Stimulated activated CD4-positive, alpha-beta T cell treated with anti-CD3 and anti-CD28 coated beads, TNF-alpha, amount 100 ng/mL, for 1 hour (primary cell): ENCODE results near the gene AOC2.
"Not testable (repeated sequence)": the region's sequence is repeated elsewhere in the genome, so short reads cannot be mapped to it uniquely, and the experiment has no call there.

ENCODE experiments used
- DNase-seq, 3 donors: peaks; one replicate each; pipeline ENCODE4 v3.0.0-alpha.2; 2020; ENCODE audit warnings: low read depth in 3 of 3, low spot score in 1 of 3

Gene AOC2

DNA sequence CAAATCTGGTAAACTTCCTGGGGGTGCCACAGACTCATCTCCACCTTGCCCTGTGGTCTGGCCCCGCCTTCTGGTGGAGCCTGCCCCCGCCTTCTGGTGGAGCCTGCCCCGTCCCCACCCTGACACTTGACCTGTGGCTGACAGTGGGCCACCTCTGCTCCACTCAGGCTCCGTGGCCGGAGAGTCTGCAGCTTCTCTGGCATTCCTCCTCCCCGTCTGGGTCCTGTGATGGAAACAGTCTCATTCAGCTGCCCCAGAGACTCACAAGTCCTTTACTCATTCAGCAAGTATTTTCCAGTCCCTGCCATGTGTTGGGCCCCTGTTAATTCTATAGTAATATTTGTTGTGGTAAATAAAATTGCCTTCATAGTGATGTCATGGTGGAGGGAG, 35.2 kb downstream of the AOC2 start:
- no peak for DNase-seq

DNA sequence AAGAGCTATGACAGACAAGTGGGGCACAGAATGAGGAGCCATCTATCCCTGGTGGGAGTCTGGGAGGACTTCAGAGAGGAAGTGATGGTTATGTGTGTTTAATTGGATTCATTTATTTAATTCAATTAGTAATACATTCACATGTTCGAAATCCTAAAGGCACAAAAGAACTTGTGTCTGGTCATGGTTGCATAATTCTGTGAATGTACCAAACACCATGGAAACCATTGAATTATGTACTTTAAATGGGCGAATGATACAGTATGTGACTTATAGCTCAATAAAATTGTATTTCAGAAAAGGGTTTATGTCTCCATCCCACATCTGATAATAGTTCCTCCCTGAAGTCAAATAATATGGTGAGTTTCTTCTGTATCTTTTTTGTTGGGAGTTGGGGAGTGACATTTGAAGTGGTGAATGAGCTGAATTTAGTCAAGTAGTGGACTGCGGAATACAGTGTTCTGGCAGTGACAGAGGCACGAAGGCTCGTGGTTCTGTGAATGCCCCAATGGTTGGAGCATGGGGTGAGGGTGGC, 36.5 kb downstream of the AOC2 start:
- DNase-seq, result no peak

DNA sequence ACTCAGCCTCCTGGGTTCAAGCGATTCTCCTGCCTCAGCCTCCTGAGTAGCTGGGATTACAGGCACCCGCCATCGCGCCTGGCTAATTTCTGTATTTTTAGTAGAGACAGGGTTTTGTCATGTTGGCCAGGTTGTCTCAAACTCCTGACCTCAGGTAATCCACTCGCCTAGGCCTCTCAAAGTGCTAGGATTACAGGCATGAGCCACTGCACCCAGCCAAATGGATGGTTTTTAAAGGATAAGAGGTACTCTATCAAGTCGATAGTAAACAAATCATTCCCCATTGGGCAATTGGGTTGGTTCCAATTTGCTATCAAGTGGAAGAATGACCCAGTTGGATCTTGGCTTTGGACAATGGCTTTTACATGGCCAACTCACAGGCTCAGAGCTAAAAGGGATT, 37.3 kb downstream of the AOC2 start:
- not testable (repeated sequence) for DNase-seq

DNA sequence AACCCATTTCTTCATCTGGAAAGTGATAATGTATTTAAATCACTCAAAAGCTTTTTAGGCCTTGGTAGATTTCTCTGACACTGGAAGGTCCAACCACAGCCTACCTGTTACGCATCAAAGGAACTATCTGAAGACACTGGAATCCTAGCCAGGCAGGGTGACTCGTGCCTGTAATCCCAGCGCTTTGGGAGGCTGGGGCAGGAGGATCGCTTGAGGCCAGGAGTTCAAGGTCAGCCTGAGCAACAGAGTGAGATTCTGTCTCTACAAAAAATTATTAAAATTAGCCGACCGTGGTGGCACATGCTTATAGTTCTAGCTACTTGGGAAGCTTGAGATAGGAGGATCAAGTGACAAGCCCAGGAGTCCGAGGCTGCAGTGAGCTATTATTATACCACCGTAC, 37.8 kb downstream of the AOC2 start:
- no peak for DNase-seq

DNA sequence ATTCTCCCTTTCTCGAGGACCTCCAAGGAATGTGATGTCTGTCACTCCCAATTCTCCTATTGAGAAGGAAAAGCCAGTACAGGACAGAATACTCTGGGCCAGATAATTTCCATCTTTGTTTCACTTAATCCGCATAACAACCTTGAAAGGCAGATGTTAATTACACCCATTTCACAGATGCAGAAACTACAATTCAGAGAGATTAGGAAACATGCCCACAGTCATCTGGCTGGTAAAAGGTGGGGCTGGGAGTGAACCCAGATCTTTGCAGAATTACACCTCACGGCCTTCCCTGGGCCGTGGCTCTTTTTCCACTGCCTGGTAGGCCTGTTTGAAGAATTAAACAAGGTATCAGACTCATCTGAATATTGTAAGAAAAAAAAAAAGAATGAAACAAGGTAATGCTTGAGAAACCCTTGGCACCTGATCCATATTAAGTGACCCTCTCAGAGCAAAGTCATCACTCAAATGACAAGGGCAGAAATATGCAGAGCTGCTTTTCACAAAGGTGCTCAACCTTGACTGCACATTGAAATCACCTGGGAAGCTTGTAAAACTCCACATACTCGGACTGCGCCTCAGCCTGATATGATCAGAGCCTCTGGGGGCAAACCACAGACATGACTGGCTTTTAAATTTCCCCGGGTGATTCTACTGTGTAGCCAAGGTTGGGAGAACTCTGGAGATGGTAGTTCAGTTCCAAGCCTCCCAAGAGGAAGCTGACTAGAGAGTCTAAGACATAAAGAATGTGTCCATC, 39.6 kb downstream of the AOC2 start:
- no peak for DNase-seq

DNA sequence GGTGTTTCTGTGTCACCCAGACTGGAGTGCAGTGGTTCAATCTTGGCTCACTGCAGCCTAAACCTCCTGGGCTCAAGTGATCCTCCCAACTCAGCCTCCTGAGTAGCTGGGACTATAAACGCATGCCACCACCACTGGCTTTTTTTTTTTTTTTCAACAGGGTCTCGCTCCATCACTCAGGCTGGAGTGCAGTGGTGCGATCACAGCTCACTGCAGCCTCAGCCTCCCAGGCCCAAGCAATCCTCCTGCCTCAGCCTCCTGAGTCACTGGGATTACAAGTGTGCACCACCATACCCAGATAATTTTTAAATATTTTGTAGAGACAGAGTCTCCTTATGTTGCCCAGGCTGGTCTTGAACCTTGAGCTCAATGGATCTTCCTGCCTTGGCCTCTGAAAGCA, 41.4 kb downstream of the AOC2 start:
- DNase-seq, result not testable (repeated sequence)

DNA sequence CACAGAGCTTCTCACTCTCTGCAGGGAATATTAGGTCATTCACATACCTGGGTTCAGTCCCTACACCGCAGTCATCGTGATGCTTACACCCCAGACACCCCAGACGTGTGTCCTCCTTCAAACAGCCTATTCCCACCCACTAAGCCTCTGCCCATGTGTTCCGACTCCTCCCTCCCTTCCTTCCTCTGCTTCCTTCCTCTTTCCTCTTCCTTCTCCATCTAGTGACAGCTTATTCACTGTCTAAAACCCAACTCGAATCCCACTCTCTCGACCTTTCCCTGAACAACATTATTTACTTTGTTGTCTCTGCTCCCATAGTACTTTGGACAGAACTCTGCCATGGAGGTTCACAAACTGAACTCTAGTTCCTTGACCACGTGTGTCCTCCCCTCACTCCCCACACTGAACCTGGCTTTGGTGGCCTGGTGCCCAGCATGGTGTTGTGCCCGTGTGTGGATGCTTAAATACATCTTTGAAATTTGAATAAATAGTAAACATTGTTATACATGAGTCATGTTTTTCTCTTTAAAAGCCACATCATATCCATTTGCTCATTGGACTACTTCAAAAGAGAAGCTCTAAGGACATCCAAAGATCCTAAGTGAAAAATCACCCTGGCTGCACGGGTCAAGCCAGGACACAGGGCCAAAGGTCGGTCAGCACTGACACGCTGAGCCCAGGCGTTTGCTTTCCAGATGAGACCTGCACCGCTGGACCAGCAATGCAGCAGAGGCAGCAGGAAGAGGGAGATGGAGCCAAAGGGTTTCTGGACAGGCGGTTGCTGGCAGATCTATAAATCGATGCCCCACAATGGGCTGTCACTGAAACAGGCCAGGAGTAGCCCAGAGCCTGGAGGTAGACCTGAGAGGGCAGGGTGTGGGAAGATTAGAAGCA, 42.1 kb downstream of the AOC2 start:
- DNase-seq, result no peak

DNA sequence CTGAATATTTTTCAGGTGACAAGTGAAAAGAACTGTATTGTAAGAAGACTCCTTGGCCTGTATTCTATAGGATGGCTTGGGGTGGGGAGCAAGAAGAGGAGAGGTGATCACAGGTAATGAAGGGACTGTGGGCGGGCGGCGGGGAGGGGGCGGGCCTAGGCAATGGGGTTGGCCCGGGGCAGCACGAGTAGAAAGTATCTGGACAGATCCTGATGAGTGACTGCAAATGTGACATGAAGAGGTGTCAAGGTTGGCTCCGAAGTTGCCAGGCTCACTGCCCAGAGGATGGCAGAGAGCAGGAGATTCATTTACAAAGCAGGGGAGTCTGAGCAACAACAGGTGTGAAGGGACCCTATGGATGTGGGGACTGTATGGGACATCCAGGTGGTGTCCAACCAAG, 45.4 kb downstream of the AOC2 start:
- DNase-seq, result no peak

DNA sequence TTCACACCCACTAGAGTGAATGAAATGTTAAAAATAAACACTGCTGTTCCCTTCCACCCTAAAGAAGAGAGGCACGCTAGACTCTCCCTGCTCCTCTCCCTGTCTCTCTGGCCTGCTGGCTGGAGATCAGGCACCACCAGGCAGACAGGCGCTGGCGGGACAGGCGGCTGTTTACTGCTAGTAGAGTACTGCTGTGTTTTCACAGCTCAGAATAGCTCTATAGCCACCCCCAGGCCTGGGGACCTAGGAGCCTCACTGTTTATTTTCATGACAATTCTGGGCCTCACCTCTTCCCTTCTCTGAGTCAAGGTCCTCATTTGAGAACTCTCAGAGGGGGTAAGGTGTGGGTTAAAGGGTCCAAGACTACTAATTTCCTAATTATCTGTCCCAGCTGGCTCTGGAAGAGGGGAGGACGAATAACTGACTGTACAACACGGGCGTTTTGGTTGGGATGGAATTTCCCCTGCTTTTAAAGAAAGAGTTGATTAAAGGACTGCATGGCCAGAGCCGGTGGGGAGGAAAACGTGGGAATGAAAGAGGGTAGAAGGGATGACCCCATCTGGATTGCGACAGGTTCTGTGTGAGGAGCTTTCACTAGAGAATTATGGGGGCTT, 47.3 kb downstream of the AOC2 start:
- no peak for DNase-seq

DNA sequence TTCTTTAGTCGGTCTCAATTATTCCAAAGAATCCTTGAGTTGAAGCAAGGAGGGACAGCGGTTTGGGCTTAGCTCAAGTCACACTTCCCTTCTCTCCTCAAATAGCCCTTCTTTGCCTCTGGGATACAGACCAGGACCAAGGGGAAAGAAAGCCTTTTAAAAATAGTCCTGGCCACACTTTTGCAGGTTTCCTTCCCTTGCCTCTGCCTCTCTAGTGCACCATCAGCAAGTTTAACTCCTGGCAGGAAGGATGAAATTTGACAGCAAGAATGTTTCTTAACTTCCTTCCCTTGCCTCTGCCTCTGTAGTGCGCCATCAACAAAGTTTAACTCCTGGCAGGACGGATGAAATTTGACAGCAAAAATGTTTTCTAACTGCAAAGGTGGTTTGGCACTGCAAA, 49.0 kb downstream of the AOC2 start:
- DNase-seq, result no peak

DNA sequence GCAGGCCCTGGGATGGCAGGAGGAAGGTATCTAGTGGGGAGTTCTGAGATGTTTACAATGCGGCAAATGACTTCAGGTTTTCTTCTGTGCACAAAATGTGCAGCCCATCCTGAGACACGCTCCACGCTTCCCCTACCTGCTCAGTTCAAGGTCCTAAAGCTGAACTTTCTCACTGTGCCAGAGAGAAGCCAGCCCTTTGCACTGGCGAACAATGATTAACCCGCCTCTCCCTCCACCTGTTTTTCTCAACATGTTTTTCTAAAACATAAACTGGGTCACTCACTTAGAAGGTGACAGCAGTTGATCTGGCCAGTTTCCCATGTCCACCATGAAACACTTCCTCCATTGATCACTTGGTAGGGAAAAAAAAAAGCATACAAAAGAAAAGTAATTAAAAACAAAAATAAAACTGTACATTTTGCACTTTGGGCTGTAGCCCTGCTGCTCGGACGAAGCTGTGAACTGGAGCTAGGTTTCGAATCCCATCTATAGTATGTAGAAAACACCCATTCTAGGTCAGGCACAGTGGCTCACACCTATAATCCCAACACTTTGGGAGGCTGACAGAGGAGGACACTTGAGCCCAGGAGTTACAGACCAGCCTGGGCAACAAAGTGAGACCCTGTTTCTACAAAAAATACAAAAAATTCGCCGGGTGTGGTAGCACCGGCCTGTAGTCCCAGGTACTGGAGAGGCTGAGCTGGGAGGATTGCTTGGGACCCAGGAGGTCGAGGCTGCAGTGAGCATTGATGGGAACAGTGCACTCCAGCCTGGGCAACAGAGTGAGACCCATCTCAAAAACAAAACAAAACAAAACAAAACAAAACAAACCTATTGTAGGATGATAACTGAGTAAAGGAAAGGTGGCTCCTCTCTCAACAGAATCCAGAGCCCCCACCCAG, 50.2 kb downstream of the AOC2 start:
- no peak for DNase-seq

DNA sequence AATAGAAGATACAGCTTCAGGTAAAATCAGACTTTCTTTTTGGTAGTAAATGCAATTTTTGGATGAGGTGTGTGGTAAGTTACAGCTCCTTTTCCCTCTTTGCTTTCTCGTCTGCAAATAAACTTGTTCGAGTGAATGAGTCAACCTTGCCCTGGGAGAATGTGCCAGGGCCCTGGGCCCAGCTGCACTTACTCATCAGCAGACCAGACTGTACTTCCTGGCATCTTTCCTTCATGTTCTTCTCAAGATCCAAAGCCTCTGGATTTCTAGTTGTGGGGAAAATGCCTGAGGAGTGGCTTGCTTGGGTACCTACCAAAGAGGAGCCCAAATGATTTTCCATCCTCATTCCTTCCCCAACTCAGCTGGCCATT, 50.8 kb downstream of the AOC2 start:
- DNase-seq, result no peak

DNA sequence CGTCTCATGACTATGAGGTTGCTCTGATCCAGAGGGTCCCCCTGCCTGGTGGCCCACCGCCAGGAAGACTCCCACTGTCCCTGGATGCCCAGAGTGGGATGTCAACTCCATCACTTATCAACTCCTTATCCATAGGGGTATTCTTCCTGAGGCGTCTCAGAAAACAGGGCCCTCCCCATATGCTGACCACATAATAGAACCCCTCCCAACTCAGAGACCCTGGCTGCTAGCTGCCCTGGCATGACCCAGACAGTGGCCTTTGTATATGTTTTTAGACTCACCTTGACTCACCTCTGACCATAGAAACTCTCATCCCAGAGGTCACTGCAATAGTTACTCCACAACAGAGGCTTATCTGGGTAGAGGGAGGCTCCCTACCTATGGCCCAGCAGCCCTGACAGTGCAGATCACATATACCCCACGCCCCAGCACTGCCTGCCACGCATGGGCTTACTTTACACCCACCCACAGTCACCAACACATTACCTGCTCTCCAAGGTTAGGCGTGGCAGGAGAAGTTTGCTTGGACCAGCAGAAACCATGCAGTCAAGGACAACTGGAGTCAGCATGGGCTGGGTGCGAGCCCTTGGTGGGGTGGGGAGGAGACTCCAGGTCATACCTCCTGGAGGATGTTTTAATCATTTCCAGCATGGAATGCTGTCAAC, 53.9 kb downstream of the AOC2 start:
- no peak for DNase-seq

DNA sequence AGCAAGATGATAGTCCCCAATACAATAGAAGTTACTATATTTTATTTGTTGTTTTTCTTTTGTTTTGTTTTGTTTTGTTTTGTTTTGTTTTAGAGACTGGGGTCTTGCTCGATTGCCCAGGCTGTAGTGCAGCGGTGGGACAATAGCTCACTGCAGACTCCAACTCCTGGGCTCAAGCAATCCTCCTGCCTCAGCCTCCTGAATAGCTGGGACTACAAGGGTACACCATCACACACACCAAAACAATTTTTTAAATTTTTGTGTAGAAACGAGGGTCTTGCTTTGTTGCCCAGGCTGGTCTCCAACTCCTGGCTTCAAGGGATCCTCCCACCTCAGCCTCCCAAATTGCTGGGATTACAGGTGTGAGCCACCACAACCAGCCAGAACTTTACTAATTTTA, 55.6 kb downstream of the AOC2 start:
- not testable (repeated sequence) for DNase-seq
